WI38 (cell line): ENCODE measurements around the gene LIPK.
"Not testable (repeated sequence)": the region's sequence is repeated elsewhere in the genome, so short reads cannot be mapped to it uniquely, and the experiment has no call there.

Source experiments
- H3K4me3 ChIP-seq: 2 replicates; pipeline ENCODE4 v1.5.1; 2011; ENCODE audit warnings: low read depth, mild to moderate bottlenecking, control low read depth, low read length
- TF ChIP-seq, protein P1 (sequence below): IDR thresholded peaks from 2 replicates; pipeline ENCODE4 v1.5.1; 2012; ENCODE audit warnings: low read depth, mild to moderate bottlenecking, control low read depth, low read length

Gene LIPK

DNA sequence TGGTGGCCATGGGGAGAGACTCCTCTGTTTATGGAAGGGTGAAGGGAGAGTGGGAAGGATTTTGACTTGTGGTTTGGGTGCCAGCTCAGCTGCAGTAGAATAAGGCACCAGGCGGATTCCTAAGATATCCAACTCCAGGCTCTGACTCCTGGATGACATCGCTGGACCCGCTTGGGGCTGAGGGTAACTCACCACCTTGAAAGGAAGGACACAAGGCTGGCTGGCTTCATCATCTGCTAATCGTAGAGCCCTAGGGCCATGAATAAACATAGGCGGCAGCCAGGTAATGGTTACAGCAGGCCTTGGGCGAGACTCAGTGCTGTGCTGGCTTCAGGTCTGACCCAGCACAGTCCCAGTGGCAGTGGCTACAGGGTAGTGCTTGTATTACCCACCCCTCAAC is 16.7 kb upstream of the LIPK start:
- H3K4me3 ChIP-seq = no peak overlapping the region
- TF ChIP-seq, protein P1, sequence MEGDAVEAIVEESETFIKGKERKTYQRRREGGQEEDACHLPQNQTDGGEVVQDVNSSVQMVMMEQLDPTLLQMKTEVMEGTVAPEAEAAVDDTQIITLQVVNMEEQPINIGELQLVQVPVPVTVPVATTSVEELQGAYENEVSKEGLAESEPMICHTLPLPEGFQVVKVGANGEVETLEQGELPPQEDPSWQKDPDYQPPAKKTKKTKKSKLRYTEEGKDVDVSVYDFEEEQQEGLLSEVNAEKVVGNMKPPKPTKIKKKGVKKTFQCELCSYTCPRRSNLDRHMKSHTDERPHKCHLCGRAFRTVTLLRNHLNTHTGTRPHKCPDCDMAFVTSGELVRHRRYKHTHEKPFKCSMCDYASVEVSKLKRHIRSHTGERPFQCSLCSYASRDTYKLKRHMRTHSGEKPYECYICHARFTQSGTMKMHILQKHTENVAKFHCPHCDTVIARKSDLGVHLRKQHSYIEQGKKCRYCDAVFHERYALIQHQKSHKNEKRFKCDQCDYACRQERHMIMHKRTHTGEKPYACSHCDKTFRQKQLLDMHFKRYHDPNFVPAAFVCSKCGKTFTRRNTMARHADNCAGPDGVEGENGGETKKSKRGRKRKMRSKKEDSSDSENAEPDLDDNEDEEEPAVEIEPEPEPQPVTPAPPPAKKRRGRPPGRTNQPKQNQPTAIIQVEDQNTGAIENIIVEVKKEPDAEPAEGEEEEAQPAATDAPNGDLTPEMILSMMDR = no peak

DNA sequence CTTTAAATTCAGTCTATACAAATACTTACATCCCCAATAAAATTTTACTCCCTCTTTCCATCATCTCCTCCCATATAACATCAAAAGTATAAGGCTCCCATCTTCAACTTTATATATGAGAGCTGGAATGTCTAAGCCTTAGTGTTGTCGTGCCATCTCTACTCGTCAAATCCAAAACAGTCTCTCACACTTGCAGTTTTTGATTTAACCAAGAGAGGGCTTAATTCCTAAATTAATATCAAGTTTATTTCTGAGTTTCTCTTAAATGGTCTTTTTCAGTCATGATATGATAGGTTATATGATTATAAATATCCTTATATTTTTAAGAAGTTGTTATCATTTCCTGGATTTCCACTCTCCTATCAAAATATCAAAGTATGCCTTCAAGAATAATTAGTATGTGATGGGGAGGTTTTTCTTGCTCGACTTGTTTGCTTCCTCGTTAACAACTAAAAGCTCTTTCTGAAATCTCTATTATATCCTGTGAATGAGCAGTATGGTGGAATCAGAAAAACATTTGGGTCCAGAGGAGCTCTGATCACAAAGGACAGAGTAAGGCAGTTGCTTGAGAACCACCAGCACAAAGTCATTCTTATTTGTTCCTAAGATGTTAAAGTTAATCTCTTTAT is 12.5 kb upstream of the LIPK start:
- TF ChIP-seq, protein P1 = no peak

DNA sequence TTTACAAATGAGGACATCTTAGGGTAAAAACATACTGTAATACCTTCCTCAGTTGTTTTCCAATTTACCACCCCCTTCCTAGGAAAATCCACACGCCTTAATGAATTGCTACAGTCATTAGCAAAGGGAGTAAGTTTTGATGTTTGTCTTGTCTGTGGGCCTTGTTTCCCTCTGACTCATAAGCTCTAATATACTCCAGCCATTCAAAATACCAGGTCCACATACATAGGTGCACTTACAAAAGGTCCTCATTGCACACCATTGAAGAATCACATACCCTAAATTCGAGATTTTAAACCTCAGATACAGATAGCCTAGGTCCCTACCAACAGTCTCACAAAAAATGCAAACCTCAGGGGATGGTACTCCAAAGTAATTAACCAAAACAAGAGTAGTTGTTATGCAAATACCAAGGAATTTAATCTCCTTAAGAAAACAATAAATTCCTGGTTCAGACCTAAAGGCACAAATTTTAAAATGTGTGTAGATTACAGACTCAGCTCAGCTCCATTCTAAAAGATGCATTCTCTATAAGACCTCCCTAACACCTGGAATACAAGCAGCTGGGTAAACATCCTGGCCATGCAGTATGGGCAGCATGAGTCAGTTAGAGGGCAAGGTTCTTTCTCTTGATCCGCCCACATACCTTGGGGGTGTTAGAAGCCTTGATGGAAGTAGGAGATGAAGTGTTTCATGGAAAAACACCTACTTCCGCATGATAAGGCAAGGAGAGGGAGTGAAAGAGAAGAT is 3.0 kb upstream of the LIPK start:
- TF ChIP-seq, protein P1 = no peak
- no peak overlapping the region for H3K4me3 ChIP-seq

More for the DNA sequence above, 12.5 kb upstream of the LIPK start:
- no peak overlapping the region for H3K4me3 ChIP-seq

DNA sequence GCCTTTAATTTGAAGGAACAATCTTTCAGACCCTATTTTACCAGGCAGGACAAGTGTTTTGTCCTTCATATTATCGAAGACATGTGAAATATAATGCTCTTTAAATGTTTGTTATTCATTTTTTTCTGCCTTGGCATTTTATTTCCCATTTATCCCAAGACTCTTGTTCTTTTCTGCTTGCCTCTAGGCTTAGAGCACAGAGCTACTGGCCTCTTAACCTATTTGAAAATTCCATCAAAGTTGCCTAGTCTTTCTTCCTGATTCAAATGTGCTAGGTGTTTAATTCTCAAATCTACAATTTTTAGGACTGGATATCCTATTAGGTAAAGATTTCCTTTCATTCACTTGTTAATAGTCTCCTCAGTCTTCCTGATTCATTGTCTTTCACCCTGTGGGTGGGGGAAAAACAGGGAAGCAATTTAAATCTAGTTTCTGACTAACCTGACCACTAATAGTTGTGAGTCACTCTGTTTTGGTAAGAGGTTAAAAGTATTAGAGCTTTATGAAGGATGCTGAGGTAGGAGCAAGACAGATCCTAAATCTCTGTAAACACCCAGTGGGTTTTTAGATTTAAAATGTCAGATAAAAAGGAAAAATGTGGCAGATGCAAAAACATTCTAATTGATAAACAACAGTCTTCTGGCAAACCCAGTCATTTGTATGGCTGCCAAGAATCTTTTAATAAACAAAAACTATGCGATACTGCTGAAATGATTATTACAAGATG is 1.5 kb downstream of the LIPK start:
- TF ChIP-seq, protein P1 = no peak
- no peak overlapping the region for H3K4me3 ChIP-seq

DNA sequence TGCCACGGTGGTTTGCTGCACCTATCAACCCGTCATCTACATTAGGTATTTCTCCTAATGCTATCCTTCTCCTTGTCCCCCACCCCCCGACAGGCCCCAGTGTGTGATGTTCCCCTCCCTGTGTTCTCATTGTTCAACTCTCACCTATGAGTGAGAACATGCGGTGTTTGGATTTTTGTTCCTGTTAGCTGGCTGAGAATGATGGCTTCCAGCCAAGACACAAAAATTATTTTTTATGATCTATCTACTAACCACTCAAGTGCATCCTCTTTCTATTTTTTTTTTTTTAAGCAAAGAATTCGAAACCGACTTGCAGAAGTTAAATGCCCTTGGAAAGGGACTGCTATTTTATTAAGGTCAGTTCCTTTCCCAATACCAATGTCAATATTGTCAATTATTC is 3.3 kb downstream of the LIPK start:
- H3K4me3 ChIP-seq = not testable (repeated sequence)

DNA sequence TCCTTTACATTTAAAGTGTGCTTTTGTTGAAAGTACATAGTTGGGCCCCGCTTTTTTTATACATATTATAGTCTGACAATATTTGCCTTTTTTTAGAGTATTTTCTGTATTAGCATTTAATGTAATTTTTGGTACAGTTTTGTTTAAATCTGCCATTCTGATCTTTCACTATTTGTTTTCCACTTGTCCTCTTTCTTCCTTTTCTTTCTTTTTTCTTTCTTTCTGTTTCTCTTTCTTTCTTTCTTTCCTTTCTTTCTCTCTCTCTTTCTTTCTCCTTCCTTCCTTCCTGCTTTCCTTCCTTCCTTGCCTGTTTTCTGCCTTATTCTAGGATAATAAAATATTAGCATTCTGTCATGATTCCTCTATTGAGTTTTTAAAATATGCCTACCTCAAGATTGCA is 9.5 kb downstream of the LIPK start:
- H3K4me3 ChIP-seq = no peak overlapping the region
- TF ChIP-seq, protein P1 = no peak

DNA sequence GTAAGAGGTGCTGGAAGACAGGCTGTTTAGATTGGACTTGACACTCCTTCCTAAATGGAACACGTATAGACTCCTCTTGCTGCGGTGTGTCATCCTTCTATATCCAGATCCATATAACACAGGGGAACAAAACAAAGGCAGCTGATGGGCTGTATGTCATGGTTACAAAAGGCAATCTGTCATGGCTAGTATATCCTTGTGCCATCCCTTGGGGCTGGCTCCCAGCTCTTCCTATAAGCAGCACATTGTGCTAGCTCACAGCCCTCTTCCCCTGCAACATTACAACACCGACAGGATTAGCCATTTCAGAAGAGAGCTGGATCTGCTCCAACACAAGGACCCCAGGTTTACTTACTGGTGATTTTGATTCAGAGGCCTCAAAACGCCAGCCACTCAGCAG is 15.3 kb downstream of the LIPK start:
- TF ChIP-seq, protein P1 = no peak
- H3K4me3 ChIP-seq = no peak overlapping the region
